NCI-H187 treated with DMSO at 0.1 percent for 48 hours (cell line): ENCODE measurements around the gene CADM1.
A peak's percentile ranks its signal among the peaks of the same experiment; 100 is the strongest.

Experiments used
- DNase-seq: peaks from one replicate; lab custom pipeline; 2025; lab: John Stamatoyannopoulos, UW

The CADM1 gene

GRCh38 chr11:115241899-115242298 lies 262.3 kb downstream of the CADM1 start:
- DNase-seq = no peak

- no peak for DNase-seq
Observed at GRCh38 chr11:115238791-115239190, 265.4 kb downstream of the CADM1 start.

DNA sequence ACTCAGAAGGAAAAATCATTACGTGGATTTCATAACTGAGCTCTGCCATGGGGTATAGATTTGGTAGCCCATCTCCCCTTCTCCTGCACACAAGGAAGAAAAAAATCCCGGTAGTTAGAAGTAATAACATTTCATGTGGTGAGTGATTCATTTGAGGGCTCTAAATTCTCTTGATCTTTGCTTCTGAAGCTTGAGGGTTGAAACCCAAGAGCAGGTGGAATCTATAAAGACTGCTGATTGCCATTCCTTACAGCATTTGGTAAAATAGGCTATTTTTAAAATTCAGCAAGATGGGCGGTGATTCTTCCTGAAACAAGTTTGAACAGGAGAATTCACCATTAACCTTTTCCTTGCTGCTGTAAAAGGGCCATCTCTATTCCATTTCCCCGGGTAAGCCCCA lies 266.1 kb downstream of the CADM1 start:
- no peak for DNase-seq

DNA sequence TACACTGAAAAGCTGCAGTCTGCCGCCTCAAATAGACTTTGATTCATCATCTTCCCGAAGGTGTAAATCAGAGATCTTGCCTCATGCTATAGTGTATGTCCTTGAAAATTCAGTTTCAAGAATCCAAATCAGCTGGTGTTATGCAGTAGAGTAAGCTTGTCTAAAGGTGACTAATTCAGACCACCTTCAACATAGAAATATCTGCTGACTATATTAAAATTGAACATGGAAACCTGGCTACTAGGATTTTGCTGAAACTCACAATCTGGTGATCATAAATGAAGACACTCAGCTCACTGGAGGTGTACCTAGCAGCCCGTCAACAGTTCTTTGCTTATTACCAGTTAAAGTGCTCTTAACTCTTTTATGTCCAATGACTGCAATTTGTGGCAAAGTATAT lies 266.6 kb downstream of the CADM1 start:
- no peak for DNase-seq

GRCh38 chr11:115234794-115235193 lies 269.4 kb downstream of the CADM1 start:
- no peak for DNase-seq

DNA sequence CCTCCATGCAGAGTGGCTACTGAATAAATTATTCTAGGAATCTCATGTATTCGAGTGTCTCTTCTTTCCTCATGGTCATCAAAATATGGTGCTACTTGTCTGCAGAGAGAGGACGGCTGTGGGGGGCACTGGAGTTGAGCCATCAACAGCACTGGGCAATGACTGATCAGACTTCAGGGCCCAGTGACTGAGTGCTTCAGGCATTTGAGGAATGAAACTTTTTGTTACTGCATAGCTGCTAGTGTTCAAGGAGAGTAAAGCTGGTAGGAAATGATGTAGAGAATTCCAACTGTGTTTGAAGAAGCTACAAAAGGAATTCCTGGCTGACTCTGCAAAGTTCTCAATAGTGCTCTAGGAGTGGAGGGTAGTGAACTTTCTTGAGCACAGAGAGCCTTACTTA lies 277.7 kb downstream of the CADM1 start:
- DNase-seq = no peak

GRCh38 chr11:115224551-115224950 lies 279.7 kb downstream of the CADM1 start:
- no peak for DNase-seq

GRCh38 chr11:115222863-115223530 lies 281.2 kb downstream of the CADM1 start:
- DNase-seq = no peak

GRCh38 chr11:115222218-115222862 lies 281.9 kb downstream of the CADM1 start:
- DNase-seq = no peak

- DNase-seq = no peak
Observed at GRCh38 chr11:115221461-115222069, 282.6 kb downstream of the CADM1 start.

- DNase-seq = no peak
Observed at GRCh38 chr11:115220911-115221310, 283.3 kb downstream of the CADM1 start.

- no peak for DNase-seq
Observed at GRCh38 chr11:115220423-115220822, 283.8 kb downstream of the CADM1 start.

- DNase-seq = no peak
Observed at GRCh38 chr11:115219376-115219775, 284.8 kb downstream of the CADM1 start.

DNA sequence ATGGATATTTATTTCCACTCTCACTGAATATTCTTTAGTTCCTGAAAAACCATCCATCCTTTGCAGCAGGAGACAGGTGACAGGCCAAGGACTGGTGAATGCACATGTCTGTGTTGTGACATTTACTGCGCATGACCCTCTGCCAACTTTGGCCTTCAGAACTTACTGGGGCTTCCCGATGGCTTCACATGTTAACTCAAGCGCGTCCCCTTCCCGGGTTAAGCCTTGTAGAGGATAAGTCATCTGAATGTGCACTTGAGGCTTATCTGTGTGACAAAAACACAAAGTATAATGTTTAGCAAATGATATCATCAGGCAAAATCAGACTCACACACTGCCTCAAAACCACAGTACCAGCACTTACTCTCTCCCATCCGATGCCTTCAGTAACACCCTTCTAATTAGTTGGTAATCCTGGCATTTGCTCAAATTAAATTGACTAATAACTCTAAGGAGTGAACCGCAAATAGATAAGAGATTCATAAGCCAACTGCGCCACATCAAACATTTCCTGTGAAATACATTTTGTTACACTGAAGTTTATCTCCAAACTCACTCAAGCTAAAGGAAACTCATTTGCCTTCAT lies 286.4 kb downstream of the CADM1 start:
- DNase-seq = no peak

- DNase-seq = no peak
Observed at GRCh38 chr11:115215694-115216617, 288.3 kb downstream of the CADM1 start.

GRCh38 chr11:115214644-115215234 lies 289.5 kb downstream of the CADM1 start:
- DNase-seq = no peak

- DNase-seq = no peak
Observed at GRCh38 chr11:115213007-115213406, 291.2 kb downstream of the CADM1 start.

GRCh38 chr11:115208808-115209259 lies 295.4 kb downstream of the CADM1 start:
- peak; percentile 41 for DNase-seq

- DNase-seq = no peak
Observed at GRCh38 chr11:115207916-115208315, 296.3 kb downstream of the CADM1 start.

DNA sequence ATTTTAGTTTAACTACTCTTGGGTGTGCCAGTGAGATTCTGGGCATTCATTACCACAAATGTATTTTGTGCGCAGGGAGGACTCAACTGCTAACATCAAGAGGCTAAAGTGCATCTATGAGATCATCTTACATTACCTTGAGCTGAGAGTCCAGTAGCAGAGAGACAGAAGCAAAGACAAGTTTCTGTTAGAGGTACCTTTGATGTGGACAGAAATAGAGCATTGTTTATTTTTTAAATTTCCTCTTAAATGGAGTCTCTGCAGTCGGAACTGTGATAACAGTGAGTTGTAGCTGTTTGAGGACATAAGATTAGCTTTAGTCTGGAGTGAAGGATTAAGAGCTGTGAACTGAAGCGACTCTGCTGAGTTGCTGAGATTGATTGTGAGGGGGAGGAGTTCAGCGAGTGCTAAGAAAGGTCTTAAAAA lies 297.0 kb downstream of the CADM1 start:
- DNase-seq = peak; percentile 77

DNA sequence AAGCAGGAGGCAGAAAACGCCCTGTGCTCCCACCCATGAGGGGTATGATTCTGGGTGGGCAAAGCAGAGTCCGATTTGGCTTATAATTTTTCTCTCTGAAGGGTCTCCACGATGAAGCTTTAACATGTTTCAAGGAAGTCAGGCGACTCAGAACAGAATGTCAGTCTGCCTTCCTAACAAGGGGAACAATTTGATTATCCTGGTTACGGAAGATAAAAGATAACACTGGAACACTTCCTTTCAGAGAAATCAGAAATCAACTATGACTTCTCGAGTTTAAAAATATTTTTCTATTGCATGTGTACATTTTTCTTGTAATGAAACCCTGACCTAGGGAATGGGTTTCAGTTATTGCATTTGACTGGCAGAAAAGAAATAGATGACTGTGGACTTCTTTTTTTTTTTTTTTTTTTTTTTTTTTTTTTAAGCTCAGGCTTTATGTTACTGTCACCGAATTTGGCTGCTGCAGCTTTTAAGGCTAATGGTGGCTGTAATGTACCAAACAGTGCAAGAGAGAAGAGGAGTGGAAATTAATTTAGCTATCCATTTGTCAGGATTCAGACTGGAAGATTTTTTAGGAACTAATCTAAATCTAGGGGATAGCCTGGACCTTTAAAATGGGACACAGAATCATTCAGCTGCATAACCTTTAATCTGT lies 297.7 kb downstream of the CADM1 start:
- DNase-seq = no peak
